Chondrocyte (in vitro differentiated cells): ENCODE measurements around the gene DAPK1. TPM values are rescaled to one million over a fixed set of nuclear protein-coding genes. Genes with fewer than 3 reads are reported as not detected.

Source experiments
- DNase-seq: peaks from one replicate; pipeline ENCODE4 v3.0.0; 2021; ENCODE audit warnings: mixed read lengths, low spot score
- H3K27ac Mint-ChIP-seq: one replicate; pipeline ENCODE4 v1.8.0; 2021; ENCODE audit warnings: mild to moderate bottlenecking, moderate library complexity, mixed read lengths; ENCODE audit not compliant: unreplicated experiment
- H3K27me3 Mint-ChIP-seq: 2 replicates; pipeline ENCODE4 v1.8.0; 2021; ENCODE audit warnings: low read depth, mixed read lengths
- H3K36me3 Mint-ChIP-seq: 2 replicates; pipeline ENCODE4 v1.8.0; 2021; ENCODE audit warnings: low read depth, mixed read lengths
- H3K4me1 Mint-ChIP-seq: 2 replicates; pipeline ENCODE4 v1.8.0; 2021; ENCODE audit warnings: low read depth, mild to moderate bottlenecking, mixed read lengths
- H3K4me3 Mint-ChIP-seq: one replicate; pipeline ENCODE4 v1.8.0; 2021; ENCODE audit warnings: mild to moderate bottlenecking, moderate library complexity, mixed read lengths; ENCODE audit not compliant: unreplicated experiment
- H3K9me3 Mint-ChIP-seq: 2 replicates; pipeline ENCODE4 v1.8.0; 2021; ENCODE audit warnings: low read depth, mixed read lengths
- total RNA-seq: library from RNA; stranded (reverse); gene quantifications from 3 replicates; pipeline ENCODE4 v1.2.1, GENCODE V29; 2021
- TF ChIP-seq, protein P1 (sequence below): fragments of 200-600 bp; sonication (generic); IDR thresholded peaks from 2 replicates; pipeline ENCODE4 v1.5.0; 2021; ENCODE audit warnings: antibody characterized with exemption, mild to moderate bottlenecking, moderate library complexity

The DAPK1 gene
- total RNA-seq, 1 donor from 2014 or later: 87.9 TPM

DNA sequence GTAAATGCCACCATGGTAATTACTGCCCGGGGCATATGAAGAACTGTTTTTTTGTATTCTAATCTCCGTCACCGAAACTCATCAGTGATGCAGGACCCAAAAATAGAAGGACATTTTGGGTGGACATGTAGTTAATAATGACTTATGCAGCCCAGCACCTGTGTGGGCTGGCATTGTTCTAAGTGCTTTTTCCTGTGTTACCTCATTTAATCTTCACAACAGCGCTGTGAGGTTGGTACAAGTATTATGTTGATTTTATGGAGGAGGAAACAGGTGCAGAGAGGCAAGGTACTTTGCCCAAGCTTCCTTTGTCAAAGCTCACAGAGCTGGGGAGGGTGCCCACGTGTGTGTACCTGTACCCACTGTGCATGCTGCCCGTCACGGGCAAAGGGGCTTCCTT lies 58.4 kb downstream of the DAPK1 start:
- peaks cover 2% of the 10 kb centered on the region for H3K36me3 Mint-ChIP-seq
- TF ChIP-seq, protein P1, sequence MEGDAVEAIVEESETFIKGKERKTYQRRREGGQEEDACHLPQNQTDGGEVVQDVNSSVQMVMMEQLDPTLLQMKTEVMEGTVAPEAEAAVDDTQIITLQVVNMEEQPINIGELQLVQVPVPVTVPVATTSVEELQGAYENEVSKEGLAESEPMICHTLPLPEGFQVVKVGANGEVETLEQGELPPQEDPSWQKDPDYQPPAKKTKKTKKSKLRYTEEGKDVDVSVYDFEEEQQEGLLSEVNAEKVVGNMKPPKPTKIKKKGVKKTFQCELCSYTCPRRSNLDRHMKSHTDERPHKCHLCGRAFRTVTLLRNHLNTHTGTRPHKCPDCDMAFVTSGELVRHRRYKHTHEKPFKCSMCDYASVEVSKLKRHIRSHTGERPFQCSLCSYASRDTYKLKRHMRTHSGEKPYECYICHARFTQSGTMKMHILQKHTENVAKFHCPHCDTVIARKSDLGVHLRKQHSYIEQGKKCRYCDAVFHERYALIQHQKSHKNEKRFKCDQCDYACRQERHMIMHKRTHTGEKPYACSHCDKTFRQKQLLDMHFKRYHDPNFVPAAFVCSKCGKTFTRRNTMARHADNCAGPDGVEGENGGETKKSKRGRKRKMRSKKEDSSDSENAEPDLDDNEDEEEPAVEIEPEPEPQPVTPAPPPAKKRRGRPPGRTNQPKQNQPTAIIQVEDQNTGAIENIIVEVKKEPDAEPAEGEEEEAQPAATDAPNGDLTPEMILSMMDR: no peak
- no peak overlapping the region for H3K27ac Mint-ChIP-seq
- H3K27me3 Mint-ChIP-seq: no peaks in the 10 kb centered on the region
- no peak for DNase-seq
- peaks cover 36% of the 10 kb centered on the region for H3K4me1 Mint-ChIP-seq
- no peak overlapping the region for H3K4me3 Mint-ChIP-seq
- H3K9me3 Mint-ChIP-seq: no peaks in the 10 kb centered on the region

GRCh38 chr9:87556821-87557220 lies 59.2 kb downstream of the DAPK1 start:
- no peaks in the 10 kb centered on the region for H3K27me3 Mint-ChIP-seq
- no peak overlapping the region for H3K4me3 Mint-ChIP-seq
- H3K4me1 Mint-ChIP-seq: peaks cover 36% of the 10 kb centered on the region
- peaks cover 2% of the 10 kb centered on the region for H3K36me3 Mint-ChIP-seq
- no peaks in the 10 kb centered on the region for H3K9me3 Mint-ChIP-seq
- no peak overlapping the region for H3K27ac Mint-ChIP-seq
- no peak for DNase-seq
- TF ChIP-seq, protein P1: no peak

GRCh38 chr9:87557996-87558395 lies 60.3 kb downstream of the DAPK1 start:
- peak overlapping the region; percentile 28 for H3K27ac Mint-ChIP-seq
- H3K9me3 Mint-ChIP-seq: no peaks in the 10 kb centered on the region
- TF ChIP-seq, protein P1: no peak
- no peaks in the 10 kb centered on the region for H3K27me3 Mint-ChIP-seq
- H3K4me1 Mint-ChIP-seq: peaks cover 33% of the 10 kb centered on the region
- peaks cover 2% of the 10 kb centered on the region for H3K36me3 Mint-ChIP-seq
- H3K4me3 Mint-ChIP-seq: no peak overlapping the region
- DNase-seq: no peak

GRCh38 chr9:87558606-87559190 lies 61.0 kb downstream of the DAPK1 start:
- Mint-ChIP-seq H3K36me3 (peaks cover 2% of the 10 kb centered on the region), H3K27me3 (no peaks in the 10 kb centered on the region), H3K27ac (no peak overlapping the region), H3K4me3 (no peak overlapping the region), H3K9me3 (no peaks in the 10 kb centered on the region), H3K4me1 (peaks cover 33% of the 10 kb centered on the region)
- no peak for DNase-seq
- TF ChIP-seq, protein P1: no peak

DNA sequence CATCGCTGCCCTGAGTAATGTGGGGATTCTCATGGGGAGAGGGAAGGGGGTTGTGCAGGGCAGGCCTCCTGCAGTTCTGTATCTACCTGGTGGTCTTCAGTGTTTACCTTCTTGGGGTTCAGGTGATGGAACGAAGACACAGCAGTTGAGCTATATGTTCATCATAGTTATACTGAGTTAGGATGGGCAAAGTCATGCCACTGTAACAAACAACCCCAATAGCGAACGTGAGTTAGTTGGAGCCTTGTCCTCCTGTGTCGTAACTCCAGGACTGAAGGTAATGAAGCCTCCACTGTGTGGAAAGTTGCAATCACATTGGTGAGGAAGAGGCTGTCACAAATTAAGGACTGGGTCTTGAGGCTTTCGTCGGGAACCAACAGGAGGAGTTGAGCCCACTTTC lies 64.4 kb downstream of the DAPK1 start:
- no peaks in the 10 kb centered on the region for H3K9me3 Mint-ChIP-seq
- no peak for DNase-seq
- H3K27ac Mint-ChIP-seq: no peak overlapping the region
- H3K27me3 Mint-ChIP-seq: no peaks in the 10 kb centered on the region
- no peak overlapping the region for H3K4me3 Mint-ChIP-seq
- H3K36me3 Mint-ChIP-seq: peaks cover 5% of the 10 kb centered on the region
- TF ChIP-seq, protein P1: no peak
- H3K4me1 Mint-ChIP-seq: peaks cover 40% of the 10 kb centered on the region
